Gastrocnemius medialis (tissue), 4 donors: ENCODE measurements around the gene CRBN.

ENCODE experiments used
- POLR2A ChIP-seq, 2 donors: fragments of 450-650 bp; IDR thresholded peaks; one replicate each; pipeline ENCODE4 v1.6.1; 2017; ENCODE audit warnings: antibody characterized with exemption in 2 of 2, mild to moderate bottlenecking in 2 of 2, moderate library complexity in 2 of 2
- TF ChIP-seq, protein P1 (sequence below), 5 experiments: fragments of 450-650 bp in 3 of 5; fragments of 200-600 bp in 2 of 5; sonication (generic) in 2 of 5; IDR thresholded peaks in 4 of 5; conservative IDR thresholded peaks in 1 of 5; 1 replicate in 4 of 5; 2 replicates in 1 of 5; pipeline ENCODE4 v1.5.1; 2016 to 2019; ENCODE audit warnings: antibody characterized with exemption in 5 of 5, mild to moderate bottlenecking in 3 of 5, moderate library complexity in 3 of 5

DNA sequence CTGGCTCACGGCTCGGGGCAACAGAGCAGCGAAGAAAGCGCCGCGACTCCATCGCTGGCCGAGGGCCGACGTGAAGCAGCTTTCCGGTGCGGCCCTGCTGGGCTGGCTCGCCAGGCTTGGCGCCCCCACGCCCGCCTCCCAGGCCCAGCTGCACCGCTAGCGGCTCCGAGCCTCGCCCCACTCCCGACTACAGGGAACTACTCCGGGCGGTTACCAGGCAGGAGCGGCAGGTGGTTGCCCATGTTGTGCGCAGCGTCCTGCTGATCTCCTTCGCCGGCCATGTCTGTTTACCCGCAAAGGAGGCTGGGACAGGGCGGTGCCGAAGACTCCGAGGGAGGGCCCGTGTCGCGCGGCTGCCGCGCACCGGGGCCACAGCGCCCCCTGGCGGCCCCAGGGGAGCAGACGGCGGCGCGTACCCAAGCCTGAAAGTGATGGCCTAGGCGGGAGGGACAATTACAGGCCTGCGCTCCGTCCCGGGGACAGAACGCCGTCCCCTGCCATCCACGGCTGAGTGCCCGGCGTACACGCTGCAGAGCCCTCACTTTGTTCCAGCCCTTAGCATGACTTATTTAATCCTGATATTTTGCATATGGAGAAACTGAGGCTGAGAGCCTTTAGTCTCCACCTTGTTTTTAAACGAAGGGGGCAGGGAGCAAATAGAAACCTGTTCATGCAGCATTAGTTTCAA, at the start of gene CRBN:
- peak; percentile 56 to 58 for TF ChIP-seq POLR2A (IDR thresholded peaks at IDR 0.05)
- TF ChIP-seq, protein P1, sequence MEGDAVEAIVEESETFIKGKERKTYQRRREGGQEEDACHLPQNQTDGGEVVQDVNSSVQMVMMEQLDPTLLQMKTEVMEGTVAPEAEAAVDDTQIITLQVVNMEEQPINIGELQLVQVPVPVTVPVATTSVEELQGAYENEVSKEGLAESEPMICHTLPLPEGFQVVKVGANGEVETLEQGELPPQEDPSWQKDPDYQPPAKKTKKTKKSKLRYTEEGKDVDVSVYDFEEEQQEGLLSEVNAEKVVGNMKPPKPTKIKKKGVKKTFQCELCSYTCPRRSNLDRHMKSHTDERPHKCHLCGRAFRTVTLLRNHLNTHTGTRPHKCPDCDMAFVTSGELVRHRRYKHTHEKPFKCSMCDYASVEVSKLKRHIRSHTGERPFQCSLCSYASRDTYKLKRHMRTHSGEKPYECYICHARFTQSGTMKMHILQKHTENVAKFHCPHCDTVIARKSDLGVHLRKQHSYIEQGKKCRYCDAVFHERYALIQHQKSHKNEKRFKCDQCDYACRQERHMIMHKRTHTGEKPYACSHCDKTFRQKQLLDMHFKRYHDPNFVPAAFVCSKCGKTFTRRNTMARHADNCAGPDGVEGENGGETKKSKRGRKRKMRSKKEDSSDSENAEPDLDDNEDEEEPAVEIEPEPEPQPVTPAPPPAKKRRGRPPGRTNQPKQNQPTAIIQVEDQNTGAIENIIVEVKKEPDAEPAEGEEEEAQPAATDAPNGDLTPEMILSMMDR (IDR thresholded peaks at IDR 0.05 in 4 of 5, conservative IDR thresholded peaks at IDR 0.05 in 1 of 5) = peak; percentile 97 to 99 (median 98)
